Measurements from ENCODE around the gene ZNRF1.
"Not testable (repeated sequence)": the region's sequence is repeated elsewhere in the genome, so short reads cannot be mapped to it uniquely, and the experiment has no call there.

The ZNRF1 gene

GRCh38 chr16:74998481-74999218, at the start of gene ZNRF1:
TSS of gene ZNRF1 (plus strand) at chr16:74999024. CDS start at chr16:74999672, 648 bp downstream.
- DNase-seq (ENCODE audit: low read depth, low spot score), result peak; percentile 56

DNA sequence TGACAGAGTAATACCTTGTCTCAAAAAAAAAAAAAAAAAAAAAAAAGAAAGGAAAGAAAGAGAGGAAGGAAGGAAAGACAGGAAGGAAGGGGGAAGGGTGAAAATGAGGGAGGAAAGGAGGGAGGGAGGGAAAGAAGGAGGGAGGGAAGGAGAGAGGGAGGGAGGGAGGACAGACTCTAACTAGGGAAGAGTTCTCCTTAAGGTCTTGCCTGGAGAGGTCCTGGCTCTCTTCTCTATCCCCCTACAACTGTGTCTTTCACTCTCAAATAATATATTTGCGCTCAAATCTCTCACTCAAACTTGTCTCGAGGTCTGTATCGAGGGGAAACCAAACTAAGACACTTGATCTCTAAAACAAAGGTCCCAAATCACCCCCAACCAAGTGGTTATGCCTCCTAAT, 49.5 kb upstream of the ZNRF1 start:
- DNase-seq (ENCODE audit: low read depth, low spot score), result no peak

DNA sequence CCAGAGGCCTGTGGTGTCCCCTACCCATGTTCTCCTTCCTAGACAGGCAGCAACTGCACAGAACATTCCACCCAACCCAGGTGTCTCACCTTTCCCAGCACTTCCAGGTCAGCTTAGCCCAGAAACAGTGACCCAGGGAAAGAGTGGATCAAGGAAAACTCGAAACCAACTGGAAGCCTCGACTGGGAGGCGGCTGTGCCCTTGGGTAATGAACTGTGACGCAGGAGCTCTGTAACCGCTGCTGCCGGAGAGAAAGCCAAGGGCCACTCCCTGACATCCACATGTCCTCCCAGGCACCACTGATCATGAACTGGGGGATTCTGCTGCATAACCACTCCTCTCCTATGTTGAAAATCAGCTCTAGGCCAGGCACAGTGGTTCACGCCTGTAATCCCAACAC, 48.3 kb upstream of the ZNRF1 start:
- DNase-seq (ENCODE audit: low read depth, low spot score), result no peak

GRCh38 chr16:74951206-74951605, 47.6 kb upstream of the ZNRF1 start:
- DNase-seq (ENCODE audit: low read depth, low spot score), result no peak

GRCh38 chr16:74951681-74952080, 47.1 kb upstream of the ZNRF1 start:
- no peak for DNase-seq (ENCODE audit: low read depth, low spot score)

DNA sequence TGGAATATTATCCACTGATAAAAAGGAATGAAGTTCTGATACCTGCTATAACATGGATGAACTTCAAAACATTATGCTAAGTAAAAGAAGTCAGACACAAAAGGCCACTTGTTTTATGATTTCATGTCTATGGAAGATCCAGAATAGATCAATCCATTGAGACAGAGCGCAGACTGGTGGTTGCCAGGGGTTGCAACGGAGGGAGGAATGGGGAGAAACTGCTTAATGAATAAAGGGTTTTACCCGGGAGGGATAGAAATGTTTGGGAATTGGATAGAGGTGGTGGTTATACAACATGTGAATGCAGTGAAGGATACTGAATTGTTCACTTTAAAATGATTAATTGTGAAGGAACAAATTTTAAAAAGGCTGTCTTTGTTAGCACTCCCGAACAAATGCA, 44.1 kb upstream of the ZNRF1 start:
- no peak for DNase-seq (ENCODE audit: low read depth, low spot score)

GRCh38 chr16:74973304-74973703, 25.5 kb upstream of the ZNRF1 start:
- DNase-seq (ENCODE audit: low read depth, low spot score), result no peak

DNA sequence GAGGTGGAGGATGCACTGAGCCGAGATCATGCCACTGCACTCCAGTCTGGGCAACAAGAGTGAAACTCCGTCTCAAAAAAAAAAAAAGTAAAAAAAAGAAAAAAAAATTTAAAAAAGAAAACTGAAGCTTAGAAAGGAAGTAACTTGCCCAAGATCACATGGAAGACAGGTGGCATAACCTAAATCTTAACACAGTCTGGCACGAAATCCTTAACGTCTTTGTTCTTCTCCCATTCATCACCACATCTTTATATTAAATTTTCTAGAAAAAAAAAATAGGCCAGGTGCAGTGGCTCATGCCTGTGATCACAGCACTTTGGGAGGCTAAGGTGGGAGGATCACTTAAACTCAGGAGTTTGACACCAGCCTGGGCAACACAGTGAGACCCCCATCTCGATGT, 23.2 kb upstream of the ZNRF1 start:
- no peak for DNase-seq (ENCODE audit: low read depth, low spot score)

- no peak for DNase-seq (ENCODE audit: low read depth, low spot score)
These were observed 16.6 kb upstream of the ZNRF1 start for GRCh38 chr16:74982256-74982655.

GRCh38 chr16:74984194-74984528, 14.7 kb upstream of the ZNRF1 start:
- DNase-seq (ENCODE audit: low read depth, low spot score), result no peak

- peak; percentile 100 for DNase-seq (ENCODE audit: low read depth, low spot score)
These were observed 14.1 kb upstream of the ZNRF1 start, which contains the start of gene WDR59 for GRCh38 chr16:74984529-74985296. TSS of gene WDR59 (minus strand) at chr16:74985123. CDS start at chr16:74985017, 106 bp downstream.

- no peak for DNase-seq (ENCODE audit: low read depth, low spot score)
These were observed 11.7 kb upstream of the ZNRF1 start for GRCh38 chr16:74987027-74987681.

- DNase-seq (ENCODE audit: low read depth, low spot score), result not testable (repeated sequence)
These were observed 9.0 kb upstream of the ZNRF1 start for GRCh38 chr16:74989864-74990263.

GRCh38 chr16:74990832-74991231, 8.0 kb upstream of the ZNRF1 start:
- no peak for DNase-seq (ENCODE audit: low read depth, low spot score)

- DNase-seq (ENCODE audit: low read depth, low spot score), result no peak
These were observed 7.6 kb upstream of the ZNRF1 start for GRCh38 chr16:74991268-74991592.

DNA sequence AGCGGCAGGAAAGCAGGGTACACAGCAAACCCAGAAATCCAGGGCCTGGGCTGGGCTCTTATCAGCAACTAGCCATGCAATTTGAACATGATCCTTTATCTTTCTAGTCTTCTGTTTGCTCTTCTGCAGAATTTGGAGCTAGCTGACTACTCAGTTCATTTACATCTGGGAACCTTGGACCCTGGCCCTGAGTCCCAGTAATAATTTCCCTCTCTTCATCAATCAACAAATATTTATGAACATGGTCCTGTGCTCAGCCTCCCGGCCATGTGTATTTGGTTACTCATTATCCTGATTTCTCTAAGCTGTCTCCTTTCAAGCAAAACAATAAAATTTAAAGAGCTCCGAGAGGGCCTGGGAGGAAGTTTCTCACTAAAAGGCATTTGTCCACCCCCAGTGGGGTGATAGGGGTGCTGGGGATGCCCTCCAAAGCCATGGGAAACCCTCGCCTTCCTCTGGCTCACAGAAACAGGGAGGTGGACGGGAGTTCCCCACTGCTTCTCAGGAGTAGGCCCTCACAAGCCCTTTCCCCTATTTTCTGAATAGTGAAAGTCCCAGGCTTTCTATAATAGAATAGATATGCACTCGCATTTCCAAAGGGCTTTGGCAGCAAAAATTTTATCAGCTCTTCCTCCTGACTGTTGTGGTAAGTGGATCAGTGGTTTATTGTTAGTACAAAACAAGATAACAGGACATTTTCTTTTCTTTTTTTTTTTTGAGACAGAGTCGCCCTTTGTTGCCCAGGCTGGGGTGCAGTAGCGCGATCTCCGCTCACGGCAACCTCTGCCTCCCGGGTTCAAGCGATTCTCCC, 7.0 kb upstream of the ZNRF1 start:
- no peak for DNase-seq (ENCODE audit: low read depth, low spot score)

DNA sequence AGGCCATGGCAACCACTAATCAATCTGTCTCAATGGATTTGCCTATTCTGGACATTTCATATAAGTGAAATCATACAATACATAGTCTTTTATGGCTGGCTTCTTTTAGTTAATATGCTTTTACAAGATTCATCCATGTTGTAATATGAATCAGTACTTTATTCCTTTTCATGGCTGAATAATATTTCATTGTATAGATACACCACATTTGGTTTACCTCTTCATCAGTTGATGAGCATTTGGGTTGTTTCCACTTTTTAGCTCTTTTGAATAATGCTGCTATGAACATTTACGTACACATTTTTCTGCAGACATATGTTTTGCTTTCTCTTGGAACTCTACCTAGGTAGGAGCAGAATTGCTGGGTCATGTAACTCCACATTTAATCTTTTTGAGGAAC, 2.8 kb upstream of the ZNRF1 start:
- no peak for DNase-seq (ENCODE audit: low read depth, low spot score)

DNA sequence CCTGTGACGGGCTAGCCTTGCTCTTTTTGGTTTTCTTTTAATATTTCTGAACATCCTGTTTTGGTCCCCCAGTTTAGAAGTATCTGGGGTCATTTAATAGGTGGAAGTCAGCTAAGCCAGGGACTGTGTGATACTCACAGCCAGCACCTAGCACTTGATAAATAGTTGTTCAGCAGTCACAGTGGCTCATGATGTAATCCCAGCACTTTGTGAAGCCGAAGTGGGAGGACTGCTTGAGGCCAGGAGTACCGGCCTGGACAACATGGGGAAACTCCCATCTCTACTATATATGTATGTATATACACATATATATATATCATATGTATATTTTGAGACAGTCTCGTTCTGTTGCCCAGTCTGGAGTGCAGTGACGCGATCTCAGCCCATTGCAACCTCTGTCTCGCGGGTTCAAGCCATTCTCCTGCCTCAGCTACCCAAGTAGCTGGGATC, 1.8 kb upstream of the ZNRF1 start:
- no peak for DNase-seq (ENCODE audit: low read depth, low spot score)

- no peak for DNase-seq (ENCODE audit: low read depth, low spot score)
These were observed 390 bp downstream of the ZNRF1 start for GRCh38 chr16:74999219-74999608.

GRCh38 chr16:74999609-75000480, 1.0 kb downstream of the ZNRF1 start:
- DNase-seq (ENCODE audit: low read depth, low spot score), result no peak

All from iPS DF 19.7 (cell line).